DMS53 treated with DMSO at 0.1 percent for 48 hours (cell line): ENCODE data around the gene KAZN.

ENCODE experiments used
- DNase-seq: peaks from one replicate; lab custom pipeline; 2025; ENCODE audit not compliant: unreplicated experiment; lab: John Stamatoyannopoulos, UW

The KAZN gene

GRCh38 chr1:14989931-14990728 is 391.6 kb downstream of the KAZN start:
- DNase-seq: no peak

- DNase-seq: no peak
Observed at GRCh38 chr1:14993414-14993813, 394.9 kb downstream of the KAZN start.

- DNase-seq: no peak
Observed at GRCh38 chr1:14994148-14994547, 395.7 kb downstream of the KAZN start.

GRCh38 chr1:14994841-14995437 is 396.5 kb downstream of the KAZN start:
- no peak for DNase-seq

- no peak for DNase-seq
Observed at GRCh38 chr1:14996133-14997050, 397.9 kb downstream of the KAZN start.

- DNase-seq: no peak
Observed at GRCh38 chr1:14997646-14998276, 399.3 kb downstream of the KAZN start.

- no peak for DNase-seq
Observed at GRCh38 chr1:14999441-14999840, 401.0 kb downstream of the KAZN start.

- no peak for DNase-seq
Observed at GRCh38 chr1:15000030-15000429, 401.5 kb downstream of the KAZN start.

- DNase-seq: no peak
Observed at GRCh38 chr1:15000671-15001070, 402.2 kb downstream of the KAZN start.

GRCh38 chr1:15001317-15001915 is 402.9 kb downstream of the KAZN start:
- DNase-seq: no peak

- no peak for DNase-seq
Observed at GRCh38 chr1:15002325-15002724, 403.8 kb downstream of the KAZN start.

- DNase-seq: no peak
Observed at GRCh38 chr1:15004396-15004795, 405.9 kb downstream of the KAZN start.

GRCh38 chr1:15005116-15005515 is 406.6 kb downstream of the KAZN start:
- no peak for DNase-seq

- DNase-seq: no peak
Observed at GRCh38 chr1:15007368-15007767, 408.9 kb downstream of the KAZN start.

GRCh38 chr1:15007842-15008241 is 409.4 kb downstream of the KAZN start:
- no peak for DNase-seq

GRCh38 chr1:15008783-15009729 is 410.6 kb downstream of the KAZN start:
- DNase-seq: no peak

GRCh38 chr1:15011160-15011559 is 412.7 kb downstream of the KAZN start:
- DNase-seq: no peak

- DNase-seq: no peak
Observed at GRCh38 chr1:15011661-15012060, 413.2 kb downstream of the KAZN start.

GRCh38 chr1:15012822-15013221 is 414.3 kb downstream of the KAZN start:
- DNase-seq: no peak

- DNase-seq: no peak
Observed at GRCh38 chr1:15013767-15014166, 415.3 kb downstream of the KAZN start.
